WTC11 (cell line): ENCODE data around the gene B3GAT2. TPM values are rescaled to one million over a fixed set of nuclear protein-coding genes. Genes with fewer than 3 reads are reported as not detected.
A peak's percentile ranks its signal among the peaks of the same experiment; 100 is the strongest.

Source experiments
- ATAC-seq: fragments of 200-7000 bp; cut with Tn5 transposase; 2 replicates; pipeline ENCODE4 v1.10.0; 2021; ENCODE audit warnings: mild to moderate bottlenecking, moderate library complexity
- CTCF ChIA-PET: fragments of 300-600 bp; sonication (Branson Sonifier 250); formaldehyde crosslinking; loops from one replicate; lab custom pipeline; 2021; ENCODE audit warnings: antibody characterized with exemption; lab: Charles Lee
- POLR2A ChIA-PET: fragments of 350-600 bp; sonication (Branson Sonifier 250); formaldehyde crosslinking; loops from one replicate; lab custom pipeline; 2021; ENCODE audit warnings: antibody characterized with exemption; lab: Charles Lee
- DNase-seq: peaks from one replicate; pipeline ENCODE4 v3.0.0; 2021; ENCODE audit warnings: low spot score
- H3K27ac Mint-ChIP-seq: 2 replicates; pipeline ENCODE4 v1.8.0; 2021; ENCODE audit warnings: mixed read lengths
- H3K27me3 Mint-ChIP-seq: 2 replicates; pipeline ENCODE4 v1.8.0; 2021; ENCODE audit warnings: low read depth, mild to moderate bottlenecking, moderate library complexity, mixed read lengths
- H3K36me3 Mint-ChIP-seq: 2 replicates; pipeline ENCODE4 v1.8.0; 2021; ENCODE audit warnings: mixed read lengths
- H3K4me1 Mint-ChIP-seq: 2 replicates; pipeline ENCODE4 v1.8.0; 2022; ENCODE audit warnings: mixed read lengths
- H3K4me3 Mint-ChIP-seq: 2 replicates; pipeline ENCODE4 v1.8.0; 2021; ENCODE audit warnings: mild to moderate bottlenecking, moderate library complexity, mixed read lengths
- H3K9me3 Mint-ChIP-seq: 2 replicates; pipeline ENCODE4 v1.8.0; 2021; ENCODE audit warnings: mixed read lengths
- CREM ChIP-seq: sonication (generic); formaldehyde crosslinking; IDR thresholded peaks from 2 replicates; pipeline ENCODE4 v1.8.1; 2022; ENCODE audit warnings: mild to moderate bottlenecking, missing genetic modification reagents, moderate library complexity
- ELF4 ChIP-seq: sonication (generic); formaldehyde crosslinking; IDR thresholded peaks from 2 replicates; pipeline ENCODE4 v1.8.1; 2022; ENCODE audit warnings: low read depth, mild to moderate bottlenecking, moderate library complexity, missing genetic modification reagents
- EMX1 ChIP-seq: fragments of 250-450 bp; sonication (Bioruptor Pico); IDR thresholded peaks from 2 replicates; pipeline ENCODE4 v1.8.0; 2021; ENCODE audit warnings: mild to moderate bottlenecking
- GRHL2 ChIP-seq: fragments of 250-450 bp; sonication (Bioruptor Pico); IDR thresholded peaks from 2 replicates; pipeline ENCODE4 v1.8.0; 2022; ENCODE audit warnings: mild to moderate bottlenecking, moderate library complexity; ENCODE audit not compliant: insufficient replicate concordance, severe bottlenecking
- GTF2I ChIP-seq: fragments of 250-450 bp; sonication (Bioruptor Pico); conservative IDR thresholded peaks from 2 replicates; pipeline ENCODE4 v1.4.0; 2021; ENCODE audit warnings: mild to moderate bottlenecking
- JUN ChIP-seq: sonication (generic); formaldehyde crosslinking; IDR thresholded peaks from 2 replicates; pipeline ENCODE4 v1.8.0; 2023; ENCODE audit warnings: mild to moderate bottlenecking, missing genetic modification reagents
- MXD4 ChIP-seq: fragments of 250-450 bp; sonication (Bioruptor Pico); IDR thresholded peaks from 2 replicates; pipeline ENCODE4 v1.8.0; 2021; ENCODE audit warnings: mild to moderate bottlenecking, moderate library complexity, borderline replicate concordance
- MYBL2 ChIP-seq: sonication (generic); formaldehyde crosslinking; IDR thresholded peaks from 2 replicates; pipeline ENCODE4 v1.8.1; 2023; ENCODE audit warnings: mild to moderate bottlenecking, moderate library complexity, missing genetic modification reagents
- NR1H2 ChIP-seq: sonication (generic); formaldehyde crosslinking; IDR thresholded peaks from 2 replicates; pipeline ENCODE4 v1.9.0; 2021; ENCODE audit warnings: mild to moderate bottlenecking, moderate library complexity, missing genetic modification reagents
- NR2C2 ChIP-seq: sonication (generic); formaldehyde crosslinking; IDR thresholded peaks from 2 replicates; pipeline ENCODE4 v1.8.0; 2022; ENCODE audit warnings: mild to moderate bottlenecking, missing genetic modification reagents
- SMAD3 ChIP-seq: sonication (generic); formaldehyde crosslinking; IDR thresholded peaks from 2 replicates; pipeline ENCODE4 v1.8.0; 2022; ENCODE audit warnings: missing genetic modification reagents, mild to moderate bottlenecking, borderline replicate concordance
- SMAD4 ChIP-seq: sonication (generic); formaldehyde crosslinking; IDR thresholded peaks from 2 replicates; pipeline ENCODE4 v1.8.0; 2022; ENCODE audit warnings: mild to moderate bottlenecking, missing genetic modification reagents
- TEAD1 ChIP-seq: sonication (generic); formaldehyde crosslinking; IDR thresholded peaks from 2 replicates; pipeline ENCODE4 v1.8.0; 2022; ENCODE audit warnings: mild to moderate bottlenecking, missing genetic modification reagents
- TEAD4 ChIP-seq: sonication (generic); formaldehyde crosslinking; IDR thresholded peaks from 2 replicates; pipeline ENCODE4 v1.8.0; 2022; ENCODE audit warnings: mild to moderate bottlenecking, missing genetic modification reagents
- TP53 ChIP-seq: sonication (generic); formaldehyde crosslinking; IDR thresholded peaks from 2 replicates; pipeline ENCODE4 v1.8.1; 2023; ENCODE audit warnings: mild to moderate bottlenecking, missing genetic modification reagents
- ZBTB21 ChIP-seq: sonication (generic); formaldehyde crosslinking; IDR thresholded peaks from 2 replicates; pipeline ENCODE4 v1.8.1; 2023; ENCODE audit warnings: mild to moderate bottlenecking, missing genetic modification reagents, borderline replicate concordance
- ZNF121 ChIP-seq: sonication (generic); formaldehyde crosslinking; IDR thresholded peaks from 2 replicates; pipeline ENCODE4 v1.8.0; 2023; ENCODE audit warnings: missing genetic modification reagents
- ZNF138 ChIP-seq: sonication (generic); formaldehyde crosslinking; conservative IDR thresholded peaks from 2 replicates; pipeline ENCODE4 v1.8.1; 2022; ENCODE audit warnings: mild to moderate bottlenecking, moderate library complexity, missing genetic modification reagents
- total RNA-seq: library from RNA; stranded (reverse); gene quantifications from 3 replicates; pipeline ENCODE4 v1.2.3, GENCODE V29; 2021
- TF ChIP-seq, protein P1 (sequence below): sonication (generic); formaldehyde crosslinking; IDR thresholded peaks from 2 replicates; pipeline ENCODE4 v1.8.1; 2022; ENCODE audit warnings: mild to moderate bottlenecking, moderate library complexity, missing genetic modification reagents
- TF ChIP-seq, protein P2 (sequence below): fragments of 250-450 bp; sonication (Bioruptor Pico); IDR thresholded peaks from 2 replicates; pipeline ENCODE4 v1.9.0; 2021; ENCODE audit warnings: moderate library complexity, mild to moderate bottlenecking, inconsistent platforms, borderline replicate concordance
- TF ChIP-seq, protein P3 (sequence below): sonication (generic); formaldehyde crosslinking; IDR thresholded peaks from 2 replicates; pipeline ENCODE4 v1.8.0; 2023; ENCODE audit warnings: missing genetic modification reagents
- TF ChIP-seq, protein P4 (sequence below): sonication (generic); formaldehyde crosslinking; IDR thresholded peaks from 2 replicates; pipeline ENCODE4 v1.8.0; 2022; ENCODE audit warnings: mild to moderate bottlenecking, missing genetic modification reagents
- TF ChIP-seq, protein P5 (sequence below): sonication (generic); formaldehyde crosslinking; conservative IDR thresholded peaks from 2 replicates; pipeline ENCODE4 v1.8.1; 2023; ENCODE audit warnings: mild to moderate bottlenecking, low read depth, missing genetic modification reagents, moderate library complexity
- TF ChIP-seq, protein P6 (sequence below): sonication (generic); formaldehyde crosslinking; IDR thresholded peaks from 2 replicates; pipeline ENCODE4 v1.8.1; 2022; ENCODE audit warnings: missing genetic modification reagents, borderline replicate concordance
- TF ChIP-seq, protein P7 (sequence below): fragments of 250-450 bp; sonication (Bioruptor Pico); IDR thresholded peaks from 2 replicates; pipeline ENCODE4 v2.1.2; 2022; ENCODE audit warnings: mild to moderate bottlenecking, moderate library complexity
- TF ChIP-seq, protein P8 (sequence below): sonication (generic); formaldehyde crosslinking; IDR thresholded peaks from 2 replicates; pipeline ENCODE4 v1.8.1; 2023; ENCODE audit warnings: mild to moderate bottlenecking, missing genetic modification reagents, moderate library complexity

The B3GAT2 gene
- total RNA-seq, 1 experiment from 2014 or later: 0.70 TPM

DNA sequence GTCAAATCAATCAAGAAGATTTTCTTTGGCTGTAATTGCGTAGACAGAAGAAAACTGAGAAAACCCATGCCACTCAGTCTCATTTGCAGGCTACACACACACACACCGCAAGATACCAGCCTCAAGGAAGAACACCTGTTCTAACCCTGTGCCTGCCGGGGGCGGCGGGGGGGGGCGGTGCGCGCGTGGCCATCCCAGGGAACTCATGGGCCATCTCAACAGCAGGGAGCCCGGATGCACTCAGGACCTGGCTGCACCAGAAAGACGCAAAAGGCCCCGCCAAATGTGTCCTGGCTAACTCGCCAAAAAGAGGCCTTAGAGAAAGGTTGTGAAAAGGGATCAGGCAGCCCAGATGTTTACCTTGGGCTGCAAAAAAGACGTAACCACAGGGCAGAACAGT is 2.1 kb downstream of the B3GAT2 start:
- Mint-ChIP-seq H3K27ac (no peak overlapping the region), H3K9me3 (no peaks in the 10 kb centered on the region), H3K36me3 (no peaks in the 10 kb centered on the region), H3K4me3 (peak overlapping the region; percentile 68), H3K27me3 (peaks cover 67% of the 10 kb centered on the region), H3K4me1 (peaks cover 26% of the 10 kb centered on the region)
- ATAC-seq: no peak
- ChIA-PET POLR2A (no interaction called here), CTCF (interaction anchor here (1.0 to 4.2 kb wide), 19 partner anchors 40 to 734 kb away, joined by 3 to 40 read pairs (median 6); partner anchors contain the start of gene FAM135A)
- DNase-seq: peak; percentile 25
- TF ChIP-seq EMX1 (CRISPR knock-in tag) (no peak), TP53 (CRISPR knock-in tag) (no peak), NR2C2 (CRISPR knock-in tag) (no peak), MXD4 (CRISPR knock-in tag) (no peak), CREM (CRISPR knock-in tag) (no peak), ELF4 (CRISPR knock-in tag) (no peak), JUN (CRISPR knock-in tag) (no peak), MYBL2 (CRISPR knock-in tag) (no peak), SMAD3 (CRISPR knock-in tag) (no peak), ZNF138 (CRISPR knock-in tag) (no peak), GTF2I (no peak), SMAD4 (CRISPR knock-in tag) (no peak), NR1H2 (CRISPR knock-in tag) (no peak), TEAD4 (CRISPR knock-in tag) (no peak)
- TF ChIP-seq, protein P1, sequence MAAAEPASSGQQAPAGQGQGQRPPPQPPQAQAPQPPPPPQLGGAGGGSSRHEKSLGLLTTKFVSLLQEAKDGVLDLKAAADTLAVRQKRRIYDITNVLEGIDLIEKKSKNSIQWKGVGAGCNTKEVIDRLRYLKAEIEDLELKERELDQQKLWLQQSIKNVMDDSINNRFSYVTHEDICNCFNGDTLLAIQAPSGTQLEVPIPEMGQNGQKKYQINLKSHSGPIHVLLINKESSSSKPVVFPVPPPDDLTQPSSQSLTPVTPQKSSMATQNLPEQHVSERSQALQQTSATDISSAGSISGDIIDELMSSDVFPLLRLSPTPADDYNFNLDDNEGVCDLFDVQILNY (CRISPR knock-in tag): no peak
- TF ChIP-seq, protein P2, sequence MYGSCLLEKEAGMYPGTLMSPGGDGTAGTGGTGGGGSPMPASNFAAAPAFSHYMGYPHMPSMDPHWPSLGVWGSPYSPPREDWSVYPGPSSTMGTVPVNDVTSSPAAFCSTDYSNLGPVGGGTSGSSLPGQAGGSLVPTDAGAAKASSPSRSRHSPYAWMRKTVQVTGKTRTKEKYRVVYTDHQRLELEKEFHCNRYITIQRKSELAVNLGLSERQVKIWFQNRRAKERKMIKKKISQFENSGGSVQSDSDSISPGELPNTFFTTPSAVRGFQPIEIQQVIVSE (CRISPR knock-in tag): no peak
- TF ChIP-seq, protein P3, sequence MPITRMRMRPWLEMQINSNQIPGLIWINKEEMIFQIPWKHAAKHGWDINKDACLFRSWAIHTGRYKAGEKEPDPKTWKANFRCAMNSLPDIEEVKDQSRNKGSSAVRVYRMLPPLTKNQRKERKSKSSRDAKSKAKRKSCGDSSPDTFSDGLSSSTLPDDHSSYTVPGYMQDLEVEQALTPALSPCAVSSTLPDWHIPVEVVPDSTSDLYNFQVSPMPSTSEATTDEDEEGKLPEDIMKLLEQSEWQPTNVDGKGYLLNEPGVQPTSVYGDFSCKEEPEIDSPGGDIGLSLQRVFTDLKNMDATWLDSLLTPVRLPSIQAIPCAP (CRISPR knock-in tag): no peak

DNA sequence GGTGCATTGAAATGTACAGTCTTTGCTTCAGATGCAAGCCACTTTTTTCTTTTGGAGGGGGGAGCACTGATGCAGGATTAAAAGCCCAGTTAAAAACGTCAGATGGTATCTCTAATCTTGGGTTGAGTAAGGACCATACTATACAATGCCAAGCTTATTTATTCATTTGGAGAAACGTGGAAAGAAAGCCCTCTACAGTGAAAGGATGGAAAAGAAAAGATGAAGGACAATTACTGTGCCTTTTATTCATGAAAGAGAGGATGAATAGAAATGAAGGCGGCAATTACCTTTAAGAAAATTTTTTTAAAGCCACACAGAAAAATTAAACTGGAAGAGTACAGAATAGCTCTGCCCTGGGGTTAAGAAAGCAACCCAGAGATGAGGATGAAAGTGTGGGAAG is 2.7 kb downstream of the B3GAT2 start:
- H3K9me3 Mint-ChIP-seq: no peaks in the 10 kb centered on the region
- no peak for ATAC-seq
- peaks cover 26% of the 10 kb centered on the region for H3K4me1 Mint-ChIP-seq
- H3K4me3 Mint-ChIP-seq: peak overlapping the region; percentile 47; the same call in 1 of the 2 replicates
- ChIA-PET POLR2A (no interaction called here), CTCF (interaction anchor here (4.2 kb wide), 1 partner anchor 69 kb away, joined by 40 read pairs; no protein-coding TSS in a partner anchor)
- peaks cover 62% of the 10 kb centered on the region for H3K27me3 Mint-ChIP-seq
- H3K27ac Mint-ChIP-seq: no peak overlapping the region
- no peaks in the 10 kb centered on the region for H3K36me3 Mint-ChIP-seq
- no peak for DNase-seq
- no peak for TF ChIP-seq MXD4 (CRISPR knock-in tag)
- TF ChIP-seq ZNF138 (CRISPR knock-in tag): no peak
- TF ChIP-seq GRHL2 (CRISPR knock-in tag): no peak
- TF ChIP-seq, protein P2 (CRISPR knock-in tag): no peak
- no peak for TF ChIP-seq ZBTB21 (CRISPR knock-in tag)
- TF ChIP-seq, protein P4, sequence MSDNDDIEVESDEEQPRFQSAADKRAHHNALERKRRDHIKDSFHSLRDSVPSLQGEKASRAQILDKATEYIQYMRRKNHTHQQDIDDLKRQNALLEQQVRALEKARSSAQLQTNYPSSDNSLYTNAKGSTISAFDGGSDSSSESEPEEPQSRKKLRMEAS: no peak
- TF ChIP-seq ZNF121: no peak
- no peak for TF ChIP-seq NR1H2 (CRISPR knock-in tag)
- TF ChIP-seq, protein P5, sequence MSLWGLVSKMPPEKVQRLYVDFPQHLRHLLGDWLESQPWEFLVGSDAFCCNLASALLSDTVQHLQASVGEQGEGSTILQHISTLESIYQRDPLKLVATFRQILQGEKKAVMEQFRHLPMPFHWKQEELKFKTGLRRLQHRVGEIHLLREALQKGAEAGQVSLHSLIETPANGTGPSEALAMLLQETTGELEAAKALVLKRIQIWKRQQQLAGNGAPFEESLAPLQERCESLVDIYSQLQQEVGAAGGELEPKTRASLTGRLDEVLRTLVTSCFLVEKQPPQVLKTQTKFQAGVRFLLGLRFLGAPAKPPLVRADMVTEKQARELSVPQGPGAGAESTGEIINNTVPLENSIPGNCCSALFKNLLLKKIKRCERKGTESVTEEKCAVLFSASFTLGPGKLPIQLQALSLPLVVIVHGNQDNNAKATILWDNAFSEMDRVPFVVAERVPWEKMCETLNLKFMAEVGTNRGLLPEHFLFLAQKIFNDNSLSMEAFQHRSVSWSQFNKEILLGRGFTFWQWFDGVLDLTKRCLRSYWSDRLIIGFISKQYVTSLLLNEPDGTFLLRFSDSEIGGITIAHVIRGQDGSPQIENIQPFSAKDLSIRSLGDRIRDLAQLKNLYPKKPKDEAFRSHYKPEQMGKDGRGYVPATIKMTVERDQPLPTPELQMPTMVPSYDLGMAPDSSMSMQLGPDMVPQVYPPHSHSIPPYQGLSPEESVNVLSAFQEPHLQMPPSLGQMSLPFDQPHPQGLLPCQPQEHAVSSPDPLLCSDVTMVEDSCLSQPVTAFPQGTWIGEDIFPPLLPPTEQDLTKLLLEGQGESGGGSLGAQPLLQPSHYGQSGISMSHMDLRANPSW (CRISPR knock-in tag): no peak
- no peak for TF ChIP-seq TEAD1 (CRISPR knock-in tag)
- TF ChIP-seq, protein P6, sequence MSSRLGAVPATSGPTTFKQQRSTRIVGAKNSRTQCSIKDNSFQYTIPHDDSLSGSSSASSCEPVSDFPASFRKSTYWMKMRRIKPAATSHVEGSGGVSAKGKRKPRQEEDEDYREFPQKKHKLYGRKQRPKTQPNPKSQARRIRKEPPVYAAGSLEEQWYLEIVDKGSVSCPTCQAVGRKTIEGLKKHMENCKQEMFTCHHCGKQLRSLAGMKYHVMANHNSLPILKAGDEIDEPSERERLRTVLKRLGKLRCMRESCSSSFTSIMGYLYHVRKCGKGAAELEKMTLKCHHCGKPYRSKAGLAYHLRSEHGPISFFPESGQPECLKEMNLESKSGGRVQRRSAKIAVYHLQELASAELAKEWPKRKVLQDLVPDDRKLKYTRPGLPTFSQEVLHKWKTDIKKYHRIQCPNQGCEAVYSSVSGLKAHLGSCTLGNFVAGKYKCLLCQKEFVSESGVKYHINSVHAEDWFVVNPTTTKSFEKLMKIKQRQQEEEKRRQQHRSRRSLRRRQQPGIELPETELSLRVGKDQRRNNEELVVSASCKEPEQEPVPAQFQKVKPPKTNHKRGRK (CRISPR knock-in tag): no peak
- TF ChIP-seq, protein P7, sequence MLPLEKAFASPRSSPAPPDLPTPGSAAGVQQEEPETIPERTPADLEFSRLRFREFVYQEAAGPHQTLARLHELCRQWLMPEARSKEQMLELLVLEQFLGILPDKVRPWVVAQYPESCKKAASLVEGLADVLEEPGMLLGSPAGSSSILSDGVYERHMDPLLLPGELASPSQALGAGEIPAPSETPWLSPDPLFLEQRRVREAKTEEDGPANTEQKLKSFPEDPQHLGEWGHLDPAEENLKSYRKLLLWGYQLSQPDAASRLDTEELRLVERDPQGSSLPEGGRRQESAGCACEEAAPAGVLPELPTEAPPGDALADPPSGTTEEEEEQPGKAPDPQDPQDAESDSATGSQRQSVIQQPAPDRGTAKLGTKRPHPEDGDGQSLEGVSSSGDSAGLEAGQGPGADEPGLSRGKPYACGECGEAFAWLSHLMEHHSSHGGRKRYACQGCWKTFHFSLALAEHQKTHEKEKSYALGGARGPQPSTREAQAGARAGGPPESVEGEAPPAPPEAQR: no peak
- TF ChIP-seq, protein P8, sequence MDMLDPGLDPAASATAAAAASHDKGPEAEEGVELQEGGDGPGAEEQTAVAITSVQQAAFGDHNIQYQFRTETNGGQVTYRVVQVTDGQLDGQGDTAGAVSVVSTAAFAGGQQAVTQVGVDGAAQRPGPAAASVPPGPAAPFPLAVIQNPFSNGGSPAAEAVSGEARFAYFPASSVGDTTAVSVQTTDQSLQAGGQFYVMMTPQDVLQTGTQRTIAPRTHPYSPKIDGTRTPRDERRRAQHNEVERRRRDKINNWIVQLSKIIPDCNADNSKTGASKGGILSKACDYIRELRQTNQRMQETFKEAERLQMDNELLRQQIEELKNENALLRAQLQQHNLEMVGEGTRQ: no peak
